Stimulated activated CD4-positive, alpha-beta T cell treated with anti-CD3 and anti-CD28 coated beads, Interleukin-4, amount 100 ng/mL, for 4 hours (primary cell): ENCODE results near the gene TMEM161A.
A peak's percentile ranks its signal among the peaks of the same experiment; 100 is the strongest.
"Not testable (repeated sequence)": the region's sequence is repeated elsewhere in the genome, so short reads cannot be mapped to it uniquely, and the experiment has no call there.

ENCODE experiments used
- DNase-seq, 2 experiments: peaks; one replicate each; pipeline ENCODE4 v3.0.0-alpha.2; 2020

Gene TMEM161A

DNA sequence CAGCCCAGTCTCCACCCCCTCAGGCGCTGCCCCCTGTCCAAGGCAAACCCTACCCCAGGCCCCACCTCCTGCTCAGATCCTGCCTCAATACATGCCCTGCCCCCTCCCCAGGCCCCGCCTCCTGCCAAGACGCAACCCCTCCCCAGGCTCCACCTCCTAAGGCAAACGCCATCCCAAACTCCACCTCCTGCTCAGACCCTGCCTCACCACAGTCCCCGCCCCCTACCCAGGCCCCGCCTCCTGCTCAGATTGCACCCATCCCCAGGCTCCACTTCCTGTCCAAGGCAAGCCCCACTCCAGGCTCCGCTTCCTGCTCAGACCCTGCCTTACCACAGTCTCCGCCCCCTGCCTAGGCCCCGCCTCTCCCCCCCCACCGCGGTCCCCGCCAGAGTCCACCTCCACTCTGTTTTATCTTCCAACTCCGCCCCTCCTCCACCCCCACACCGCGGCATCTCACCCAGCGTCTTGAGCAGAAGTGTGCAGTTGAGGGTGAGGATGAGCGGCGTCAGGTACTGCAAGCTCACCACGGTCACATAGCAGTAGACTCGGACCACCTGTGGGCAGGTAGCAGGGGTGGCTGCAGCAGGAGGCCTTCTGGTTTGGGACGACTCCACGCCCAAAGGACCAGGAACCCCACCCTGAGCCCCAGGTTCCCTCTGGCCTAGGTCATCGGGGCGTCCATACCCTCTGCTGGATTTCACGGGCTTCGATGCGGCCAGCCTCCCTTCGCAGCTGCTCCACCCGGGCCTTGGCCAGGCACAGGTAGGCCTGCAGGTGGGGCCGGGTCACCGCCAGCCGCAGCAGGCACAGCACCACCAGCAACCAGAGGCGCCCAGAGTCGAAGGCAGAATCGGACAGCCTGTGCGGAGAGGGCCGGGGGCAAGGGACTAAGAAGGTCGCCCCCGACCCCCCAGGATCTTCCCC lies 17.7 kb downstream of the TMEM161A start:
- no peak for DNase-seq

- DNase-seq, result no peak
Observed at GRCh38 chr19:19119325-19120237, 18.7 kb downstream of the TMEM161A start.

GRCh38 chr19:19115954-19116353 lies 22.3 kb downstream of the TMEM161A start:
- peak; percentile 12 to 51 for DNase-seq

DNA sequence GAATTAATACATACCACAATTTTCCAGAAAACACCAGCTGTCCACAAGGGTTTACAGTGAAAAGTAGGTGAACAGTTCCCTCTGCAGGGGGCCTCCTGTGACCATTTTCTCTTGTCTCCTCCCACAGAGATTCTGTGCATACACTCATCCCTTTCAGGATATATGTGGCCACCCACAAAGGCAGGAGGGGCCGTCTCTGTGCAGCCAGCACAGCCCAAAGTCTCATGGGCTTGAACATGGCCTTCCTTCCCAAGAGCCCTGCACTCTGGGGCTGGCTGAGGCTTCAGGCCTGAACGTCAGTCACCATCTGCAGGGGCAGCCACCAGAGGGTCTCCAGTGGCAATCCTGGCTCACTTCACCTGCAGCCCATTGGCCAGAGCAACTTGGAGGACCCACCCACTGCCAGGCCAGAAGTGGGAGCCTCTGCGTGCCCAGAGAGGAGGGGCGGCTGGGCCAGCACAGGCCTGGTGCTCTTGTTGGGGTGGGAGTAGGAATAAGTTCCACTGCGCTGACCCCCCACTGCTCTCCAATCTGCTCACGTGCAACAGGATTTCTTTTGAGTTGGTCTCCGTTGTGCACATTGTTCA lies 25.1 kb downstream of the TMEM161A start:
- no peak for DNase-seq

DNA sequence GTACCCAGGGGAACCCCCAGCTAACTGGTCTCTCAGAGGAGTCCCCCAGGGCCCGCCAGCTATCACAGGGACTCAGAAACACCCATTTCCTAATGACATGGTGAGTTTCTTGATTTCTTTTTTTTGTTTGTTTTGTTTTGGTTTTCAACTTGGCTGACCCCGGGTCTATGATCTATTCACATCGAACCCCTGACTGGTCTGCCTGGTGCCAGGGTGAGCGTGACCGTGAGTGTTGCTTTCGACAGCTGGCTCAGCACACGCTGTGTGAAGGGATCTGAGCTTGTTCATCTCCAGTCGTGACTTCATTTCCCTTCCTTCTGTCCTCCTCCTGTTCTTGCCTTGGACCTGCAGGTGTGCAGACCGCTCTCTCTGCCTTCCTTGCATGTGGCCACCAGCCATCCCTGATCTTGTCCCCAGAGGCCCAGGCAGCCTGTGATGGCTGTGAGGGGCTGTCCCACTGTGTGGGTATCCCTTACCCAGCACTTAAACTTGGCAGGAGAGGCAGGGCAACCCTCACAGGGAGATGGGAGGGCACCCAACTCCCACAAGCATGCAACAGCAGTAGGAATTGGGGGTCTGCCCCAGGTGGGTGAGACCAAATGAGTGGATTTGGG lies 26.2 kb downstream of the TMEM161A start:
- no peak for DNase-seq

- DNase-seq, result no peak
Observed at GRCh38 chr19:19111136-19111835, 27.0 kb downstream of the TMEM161A start.

DNA sequence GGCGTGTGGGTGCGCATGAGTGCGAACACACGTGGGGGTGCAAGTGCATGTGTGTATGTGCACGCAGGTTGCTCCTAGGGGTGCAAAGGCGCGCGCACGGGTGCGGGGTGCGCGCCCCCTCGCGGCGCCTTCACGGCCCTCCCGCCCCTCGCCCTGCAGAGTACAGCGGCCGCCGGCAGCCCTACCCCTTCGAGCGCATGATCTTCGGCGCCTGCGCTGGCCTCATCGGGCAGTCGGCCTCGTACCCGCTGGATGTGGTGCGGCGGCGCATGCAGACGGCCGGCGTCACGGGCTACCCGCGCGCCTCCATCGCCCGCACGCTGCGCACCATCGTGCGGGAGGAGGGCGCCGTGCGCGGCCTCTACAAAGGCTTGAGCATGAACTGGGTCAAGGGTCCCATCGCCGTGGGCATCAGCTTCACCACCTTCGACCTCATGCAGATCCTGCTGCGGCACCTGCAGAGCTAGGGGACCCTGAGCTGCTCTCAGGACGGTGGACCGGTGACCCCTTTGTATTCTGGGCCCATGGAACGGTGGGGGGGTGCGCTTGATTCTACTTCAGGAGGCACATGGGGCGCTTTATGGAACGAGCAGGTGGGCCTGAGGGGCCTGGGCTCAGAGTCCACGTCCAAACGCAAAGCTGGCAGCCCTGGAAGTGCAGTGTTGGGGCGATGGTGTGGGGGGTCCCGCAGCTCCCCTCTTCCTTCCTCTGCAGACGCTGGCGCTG lies 27.7 kb downstream of the TMEM161A start:
- DNase-seq, result peak in 1 of 2 experiments; percentile 12

DNA sequence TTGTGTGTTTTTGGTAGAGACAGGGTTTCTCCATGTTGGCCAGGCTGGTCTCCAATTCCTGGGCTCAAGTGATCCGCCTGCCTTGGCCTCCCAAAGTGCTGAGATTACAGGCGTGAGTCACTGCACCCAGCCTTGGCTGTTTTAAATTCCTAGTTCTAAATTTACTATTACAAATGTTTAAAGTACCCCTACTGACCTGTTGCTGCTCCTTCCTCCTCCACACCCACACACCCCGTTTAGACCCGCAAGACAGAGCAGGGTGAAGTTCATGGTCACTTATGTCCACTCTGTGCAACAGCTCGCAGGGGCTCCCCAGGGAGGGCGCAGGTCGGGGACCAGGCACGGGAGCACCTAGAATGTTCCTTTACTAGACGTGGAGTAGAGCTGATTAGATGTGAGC lies 28.7 kb downstream of the TMEM161A start:
- no peak for DNase-seq

- no peak for DNase-seq
Observed at GRCh38 chr19:19107654-19108053, 30.6 kb downstream of the TMEM161A start.

- DNase-seq, result not testable (repeated sequence)
Observed at GRCh38 chr19:19106938-19107337, 31.3 kb downstream of the TMEM161A start.

GRCh38 chr19:19106056-19106551 lies 32.2 kb downstream of the TMEM161A start:
- DNase-seq, result no peak

DNA sequence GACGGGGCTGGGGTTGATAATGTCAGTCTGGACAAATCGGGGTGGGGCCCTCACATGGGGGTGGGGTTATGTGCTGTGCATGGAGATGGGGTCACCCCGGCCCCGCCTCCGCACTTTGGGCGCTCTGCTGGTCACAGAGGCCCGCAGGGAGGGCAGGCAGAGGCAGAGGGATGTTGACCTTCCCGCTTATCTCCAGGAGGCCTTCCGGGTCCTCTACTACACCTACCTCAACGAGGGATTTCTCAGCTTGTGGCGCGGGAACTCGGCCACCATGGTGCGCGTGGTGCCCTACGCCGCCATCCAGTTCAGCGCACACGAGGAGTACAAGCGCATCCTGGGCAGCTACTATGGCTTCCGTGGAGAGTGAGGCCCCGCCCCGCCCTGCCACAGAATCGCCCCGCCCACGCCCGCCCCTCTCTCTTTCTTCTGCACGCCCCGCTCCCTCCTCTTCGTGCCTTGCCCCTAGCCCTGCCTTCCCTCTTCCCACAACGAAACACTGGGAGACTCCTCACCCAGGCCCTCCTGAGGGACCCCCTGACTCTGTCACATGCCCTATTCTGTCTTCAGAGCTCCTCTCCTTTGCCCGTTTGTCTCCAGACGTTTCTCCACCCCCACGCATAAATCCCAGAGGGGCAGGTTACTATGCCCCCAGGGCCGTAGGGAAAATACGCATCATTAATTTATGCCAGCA lies 32.8 kb downstream of the TMEM161A start:
- DNase-seq, result no peak

- DNase-seq, result no peak
Observed at GRCh38 chr19:19103167-19103566, 35.1 kb downstream of the TMEM161A start.

- DNase-seq, result not testable (repeated sequence)
Observed at GRCh38 chr19:19102566-19102965, 35.7 kb downstream of the TMEM161A start.

DNA sequence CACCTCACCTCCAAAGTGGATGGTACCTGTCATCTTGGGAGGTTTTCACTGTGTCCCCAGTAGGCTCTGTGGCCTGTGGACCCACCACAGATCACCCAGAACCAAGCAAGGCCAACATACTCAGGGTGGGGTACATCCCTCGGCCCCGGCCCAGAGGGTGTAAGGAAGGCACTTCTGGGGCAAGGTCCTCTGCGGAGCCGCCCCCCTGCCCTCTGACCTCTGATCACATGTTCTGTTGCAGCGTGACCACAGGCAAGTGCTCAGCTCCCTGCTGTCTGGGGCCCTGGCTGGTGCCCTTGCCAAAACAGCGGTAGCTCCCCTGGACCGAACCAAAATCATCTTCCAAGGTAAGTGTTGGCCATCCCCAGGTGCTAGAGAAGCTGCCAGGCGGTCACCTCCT lies 36.7 kb downstream of the TMEM161A start:
- DNase-seq, result no peak

GRCh38 chr19:19098703-19099632 lies 39.3 kb downstream of the TMEM161A start:
- no peak for DNase-seq

- no peak for DNase-seq
Observed at GRCh38 chr19:19098084-19098702, 40.1 kb downstream of the TMEM161A start.

- no peak for DNase-seq
Observed at GRCh38 chr19:19096641-19097627, 41.3 kb downstream of the TMEM161A start.
